K562 (cell line): ENCODE results near the gene ATXN7L2. TPM values are rescaled to one million over a fixed set of nuclear protein-coding genes. Genes with fewer than 3 reads are reported as not detected.
A peak's percentile ranks its signal among the peaks of the same experiment; 100 is the strongest.

Source experiments
- ATF6 ChIP-seq: sonication (generic); formaldehyde crosslinking; IDR thresholded peaks from 2 replicates; pipeline ENCODE4 v1.4.0; 2020; ENCODE audit warnings: mild to moderate bottlenecking, missing genetic modification reagents
- ATF7 ChIP-seq: fragments of 450-650 bp; IDR thresholded peaks from 2 replicates; pipeline ENCODE4 v1.7.1; 2014; ENCODE audit warnings: mild to moderate bottlenecking, moderate library complexity
- BCOR ChIP-seq: fragments of 450-650 bp; IDR thresholded peaks from 2 replicates; pipeline ENCODE4 v1.6.1; 2016
- BRF2 ChIP-seq: IDR thresholded peaks from 3 replicates; pipeline ENCODE4 v1.6.1; 2011; ENCODE audit warnings: borderline replicate concordance, mild to moderate bottlenecking; ENCODE audit not compliant: insufficient read length, insufficient read depth
- CBX1 ChIP-seq: sonication (generic); IDR thresholded peaks from 2 replicates; pipeline ENCODE4 v1.6.1; 2016; ENCODE audit warnings: antibody characterized with exemption, low read depth, mild to moderate bottlenecking
- CHD2 ChIP-seq: IDR thresholded peaks from 2 replicates; pipeline ENCODE4 v1.6.1; 2011; ENCODE audit warnings: low read depth, low read length
- DNMT1 ChIP-seq: fragments of 450-650 bp; IDR thresholded peaks from 2 replicates; pipeline ENCODE4 v1.6.1; 2016; ENCODE audit warnings: antibody characterized with exemption, mild to moderate bottlenecking
- ESRRA ChIP-seq: fragments of 450-650 bp; IDR thresholded peaks from 2 replicates; pipeline ENCODE4 v1.6.1; 2014; ENCODE audit warnings: low read depth, mild to moderate bottlenecking, moderate library complexity, borderline replicate concordance
- FOXK2 ChIP-seq, 2 experiments: fragments of 450-650 bp; IDR thresholded peaks in 1 of 2; conservative IDR thresholded peaks in 1 of 2; 2 replicates each; pipeline ENCODE4 v1.6.1; 2016; ENCODE audit warnings: low read depth in 2 of 2, mild to moderate bottlenecking in 1 of 2
- GATAD2A ChIP-seq: fragments of 450-650 bp; IDR thresholded peaks from 2 replicates; pipeline ENCODE4 v1.6.1; 2017
- HMGN3 ChIP-seq: IDR thresholded peaks from 2 replicates; pipeline ENCODE4 v1.6.1; 2011; ENCODE audit warnings: borderline replicate concordance, low read depth, mild to moderate bottlenecking, mixed read lengths, low read length; ENCODE audit not compliant: insufficient read length; ENCODE audit errors: extremely low read depth
- KDM1A ChIP-seq, 2 experiments: fragments of 450-650 bp; IDR thresholded peaks; 2 replicates each; pipeline ENCODE4 v1.6.1; 2016; ENCODE audit warnings: mild to moderate bottlenecking in 2 of 2
- POLR2G ChIP-seq: fragments of 200-400 bp; formaldehyde crosslinking; IDR thresholded peaks from 2 replicates; pipeline ENCODE4 v1.6.1; 2017; ENCODE audit warnings: low read depth, mild to moderate bottlenecking, antibody characterized with exemption, low read length, moderate library complexity
- RBM25 ChIP-seq: fragments of 200-400 bp; formaldehyde crosslinking; IDR thresholded peaks from 2 replicates; pipeline ENCODE4 v1.6.1; 2018; ENCODE audit warnings: low read length, low read depth, moderate library complexity; ENCODE audit not compliant: severe bottlenecking
- SMC3 ChIP-seq: conservative IDR thresholded peaks from 2 replicates; pipeline ENCODE4 v1.6.1; 2011; ENCODE audit warnings: low read depth, low read length, improper control_type of control experiment; ENCODE audit not compliant: insufficient read depth
- ZNF165 ChIP-seq: fragments of 250-450 bp; sonication (Bioruptor Pico); IDR thresholded peaks from 2 replicates; pipeline ENCODE4 v1.4.0; 2020; ENCODE audit warnings: borderline replicate concordance
- ZNF197 ChIP-seq: fragments of 200-800 bp; sonication (Bioruptor generic); IDR thresholded peaks from 2 replicates; pipeline ENCODE4 v1.6.1; 2016; ENCODE audit warnings: low read depth, missing genetic modification characterization, missing compliant biosample characterization
- ZNF589 ChIP-seq: fragments of 200-800 bp; sonication (Bioruptor generic); IDR thresholded peaks from 2 replicates; pipeline ENCODE4 v1.6.1; 2016; ENCODE audit warnings: low read depth, missing genetic modification characterization, missing compliant biosample characterization
- ZNF639 ChIP-seq, 2 experiments: fragments of 200-800 bp in 1 of 2; sonication (Bioruptor generic) in 1 of 2; sonication (generic) in 1 of 2; formaldehyde crosslinking in 1 of 2; IDR thresholded peaks in 1 of 2; conservative IDR thresholded peaks in 1 of 2; 2 replicates each; pipeline versions ENCODE4 v1.5.0 to v1.6.1; 2016 to 2020; ENCODE audit warnings: missing compliant biosample characterization in 1 of 2, missing genetic modification characterization in 1 of 2, missing genetic modification reagents in 1 of 2
- polyA plus RNA-seq, 8 experiments: library from polyadenylated mRNA; depleted of rRNA in 4 of 8; stranded (reverse) in 5 of 8; unstranded in 3 of 8; fragments of >200 nt; fragmentation: Nextera tagmentation in 2 of 8; fragmentation: Illumina TruSeq in 1 of 8; extraction: Ambion mirVana in 2 of 8; extraction: Trizol in 1 of 8; gene quantifications; 2 replicates each; pipeline versions ENCODE4 v1.2.1 to v1.2.3, GENCODE V29; 2011 to 2014; ENCODE audit warnings: inconsistent platforms in 1 of 8, missing spikeins in 1 of 8
- total RNA-seq, 7 experiments: library from RNA; depleted of rRNA in 6 of 7; stranded (reverse); fragments of >200 nt in 6 of 7; fragmentation: Illumina TruSeq in 2 of 7; extraction: Trizol in 2 of 7; gene quantifications; 2 replicates each; pipeline versions ENCODE4 v1.2.1 to v1.2.3, GENCODE V29; 2011 to 2021; ENCODE audit warnings: low replicate concordance in 1 of 7
- TF ChIP-seq, protein P1 (sequence below): fragments of 150-350 bp; conservative IDR thresholded peaks from 2 replicates; pipeline ENCODE4 v1.6.1; 2014; ENCODE audit warnings: low read length

ATXN7L2 gene
- total and polyA plus RNA-seq, 9 of the 15 experiments (the other 6 are each of a cell fraction or from before 2014, with no cell fraction given): 0.21 to 10.4 (median 5.8) TPM

DNA sequence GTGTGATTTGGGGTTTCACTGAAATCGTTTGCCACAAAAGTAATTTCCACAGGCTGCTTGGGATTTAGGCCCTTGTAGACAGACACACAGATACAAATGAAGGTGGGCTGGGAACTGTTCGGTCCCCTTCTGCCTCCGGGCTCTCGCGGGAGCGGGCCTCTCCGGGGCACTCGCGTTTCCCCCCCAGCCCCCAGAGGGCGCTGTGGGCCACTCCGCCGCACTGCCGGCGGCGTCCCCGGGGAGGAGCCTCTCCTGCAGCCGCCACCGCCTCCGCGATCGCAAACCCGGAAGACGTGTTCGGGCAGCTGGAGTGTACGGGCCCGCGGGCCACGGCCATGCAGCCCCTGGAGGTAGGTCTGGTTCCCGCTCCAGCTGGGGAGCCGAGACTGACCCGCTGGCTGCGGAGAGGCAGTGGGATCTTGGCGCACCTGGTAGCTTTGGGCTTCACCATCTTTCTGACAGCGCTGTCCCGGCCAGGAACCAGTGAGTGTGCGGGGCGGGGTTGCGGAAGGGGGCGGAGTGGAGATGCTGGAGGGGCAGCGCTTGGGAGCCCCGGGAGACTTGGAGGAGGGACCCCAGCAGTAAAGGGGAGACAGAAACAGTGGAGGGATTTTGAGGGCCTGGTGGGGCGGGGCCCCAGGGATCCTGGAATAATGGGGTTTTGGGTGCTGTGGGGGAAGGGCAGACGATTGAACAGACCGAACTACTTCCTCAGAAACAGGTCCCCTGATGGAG is 10.3 kb downstream of the ATXN7L2 start, which contains the start of gene CYB561D1 (continued):
- no peak for TF ChIP-seq BRF2
- peak; percentile 65 for TF ChIP-seq SMC3
- TF ChIP-seq ZNF197 (CRISPR knock-in tag): no peak; the same call in 1 of the 2 replicates
- TF ChIP-seq CHD2: peak; percentile 97
- peak; percentile 59; the same call in 1 of the 2 replicates for TF ChIP-seq ATF6 (CRISPR knock-in tag)
- peak; percentile 51 to 61; a peak in 1 of 4 replicates for TF ChIP-seq FOXK2 (conservative IDR thresholded peaks at IDR 0.05 in 1 of 2, IDR thresholded peaks at IDR 0.05 in 1 of 2; ENCODE audit: low read depth in 2 of 2)
- peak; percentile 57; the same call in 1 of the 2 replicates for TF ChIP-seq BCOR
- peak; percentile 83; the same call in 1 of the 2 replicates for TF ChIP-seq DNMT1
- TF ChIP-seq ZNF589 (CRISPR knock-in tag): no peak
- peak; percentile 82 for TF ChIP-seq ATF7
- TF ChIP-seq GATAD2A: peak; percentile 43; the same call in 1 of the 2 replicates
- TF ChIP-seq ZNF165 (CRISPR knock-in tag): no peak
- no peak for TF ChIP-seq ZNF639 (CRISPR knock-in tag; conservative IDR thresholded peaks at IDR 0.05 in 1 of 2, IDR thresholded peaks at IDR 0.05 in 1 of 2)
- peak; percentile 24; the same call in 1 of the 2 replicates for TF ChIP-seq ESRRA
- TF ChIP-seq, protein P1, sequence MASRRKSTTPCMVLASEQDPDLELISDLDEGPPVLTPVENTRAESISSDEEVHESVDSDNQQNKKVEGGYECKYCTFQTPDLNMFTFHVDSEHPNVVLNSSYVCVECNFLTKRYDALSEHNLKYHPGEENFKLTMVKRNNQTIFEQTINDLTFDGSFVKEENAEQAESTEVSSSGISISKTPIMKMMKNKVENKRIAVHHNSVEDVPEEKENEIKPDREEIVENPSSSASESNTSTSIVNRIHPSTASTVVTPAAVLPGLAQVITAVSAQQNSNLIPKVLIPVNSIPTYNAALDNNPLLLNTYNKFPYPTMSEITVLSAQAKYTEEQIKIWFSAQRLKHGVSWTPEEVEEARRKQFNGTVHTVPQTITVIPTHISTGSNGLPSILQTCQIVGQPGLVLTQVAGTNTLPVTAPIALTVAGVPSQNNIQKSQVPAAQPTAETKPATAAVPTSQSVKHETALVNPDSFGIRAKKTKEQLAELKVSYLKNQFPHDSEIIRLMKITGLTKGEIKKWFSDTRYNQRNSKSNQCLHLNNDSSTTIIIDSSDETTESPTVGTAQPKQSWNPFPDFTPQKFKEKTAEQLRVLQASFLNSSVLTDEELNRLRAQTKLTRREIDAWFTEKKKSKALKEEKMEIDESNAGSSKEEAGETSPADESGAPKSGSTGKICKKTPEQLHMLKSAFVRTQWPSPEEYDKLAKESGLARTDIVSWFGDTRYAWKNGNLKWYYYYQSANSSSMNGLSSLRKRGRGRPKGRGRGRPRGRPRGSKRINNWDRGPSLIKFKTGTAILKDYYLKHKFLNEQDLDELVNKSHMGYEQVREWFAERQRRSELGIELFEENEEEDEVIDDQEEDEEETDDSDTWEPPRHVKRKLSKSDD: peak; percentile 82
- TF ChIP-seq HMGN3: peak; percentile 93
- peak; percentile 67; the same call in 1 of the 2 replicates for TF ChIP-seq CBX1
- no peak for TF ChIP-seq KDM1A (IDR thresholded peaks at IDR 0.05)
- peak; percentile 82 for TF ChIP-seq RBM25
- peak; percentile 93 for TF ChIP-seq POLR2G
